Astrocyte of the cerebellum (primary cell): Measurements from ENCODE around the gene SHISA9.

ENCODE experiments used
- DNase-seq: peaks from one replicate; pipeline ENCODE4 v3.0.0-alpha.2; 2011; ENCODE audit warnings: low read depth
- H3K4me3 ChIP-seq: 2 replicates; pipeline ENCODE4 v1.5.1; 2011; ENCODE audit warnings: mild to moderate bottlenecking, low read depth, low read length, moderate library complexity
- CTCF ChIP-seq: IDR thresholded peaks from 2 replicates; pipeline ENCODE4 v1.5.1; 2012; ENCODE audit warnings: low read length, low read depth, moderate library complexity, mild to moderate bottlenecking; ENCODE audit errors: missing control alignments
- in situ Hi-C: cut with HindIII; loops from 2 replicates; pipeline ENCODE4 v1.10.0; 2017; ENCODE audit warnings: low sequenced_read_pairs

Gene SHISA9

GRCh38 chr16:13113741-13114140, 212.3 kb downstream of the SHISA9 start:
- no peak for DNase-seq
- no peak overlapping the region for H3K4me3 ChIP-seq
- in situ Hi-C loops, result no loop called here
- TF ChIP-seq CTCF, result no peak

- no peak overlapping the region for H3K4me3 ChIP-seq
- TF ChIP-seq CTCF, result no peak
- in situ Hi-C loops, result no loop called here
- no peak for DNase-seq
Observed at GRCh38 chr16:13118091-13118490, 216.7 kb downstream of the SHISA9 start.

- TF ChIP-seq CTCF, result no peak
- DNase-seq, result no peak
- H3K4me3 ChIP-seq, result no peak overlapping the region
- in situ Hi-C loops, result no loop called here
Observed at GRCh38 chr16:13120091-13120490, 218.7 kb downstream of the SHISA9 start.

- DNase-seq, result no peak
- no peak overlapping the region for H3K4me3 ChIP-seq
- TF ChIP-seq CTCF, result no peak
- in situ Hi-C loops, result no loop called here
Observed at GRCh38 chr16:13120557-13120956, 219.2 kb downstream of the SHISA9 start.

- DNase-seq, result no peak
- TF ChIP-seq CTCF, result no peak
- in situ Hi-C loops, result no loop called here
- no peak overlapping the region for H3K4me3 ChIP-seq
Observed at GRCh38 chr16:13123991-13124390, 222.6 kb downstream of the SHISA9 start.

GRCh38 chr16:13127144-13127543, 225.7 kb downstream of the SHISA9 start:
- DNase-seq, result no peak
- H3K4me3 ChIP-seq, result no peak overlapping the region
- no peak for TF ChIP-seq CTCF
- in situ Hi-C loops, result no loop called here

- DNase-seq, result no peak
Observed at GRCh38 chr16:13130586-13130985, 229.2 kb downstream of the SHISA9 start.

More at GRCh38 chr16:13130586-13130985, 229.2 kb downstream of the SHISA9 start:
- no peak for TF ChIP-seq CTCF
- H3K4me3 ChIP-seq, result no peak overlapping the region
- in situ Hi-C loops, result no loop called here
